Measurements from ENCODE around the gene USP40.

DNA sequence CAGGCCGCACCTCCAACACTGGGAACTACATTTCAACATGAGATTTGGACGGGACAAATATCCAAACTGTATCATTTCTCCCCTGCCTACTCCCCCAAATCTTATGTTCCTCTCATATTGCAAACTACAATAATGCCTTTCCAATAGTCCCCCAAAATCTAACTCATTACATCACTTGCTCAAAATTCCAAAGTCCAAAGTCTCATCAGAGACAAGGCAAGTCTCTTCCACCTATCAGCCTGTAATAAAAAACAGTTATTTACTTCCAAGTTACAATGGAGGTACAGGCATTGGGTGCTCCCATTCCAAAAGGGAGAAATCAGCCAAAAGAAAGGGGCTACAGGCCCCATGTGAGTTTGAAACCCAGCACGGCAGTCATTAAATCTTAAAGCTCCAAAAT, 38.2 kb upstream of the USP40 start:
- TF ChIP-seq, protein P1, sequence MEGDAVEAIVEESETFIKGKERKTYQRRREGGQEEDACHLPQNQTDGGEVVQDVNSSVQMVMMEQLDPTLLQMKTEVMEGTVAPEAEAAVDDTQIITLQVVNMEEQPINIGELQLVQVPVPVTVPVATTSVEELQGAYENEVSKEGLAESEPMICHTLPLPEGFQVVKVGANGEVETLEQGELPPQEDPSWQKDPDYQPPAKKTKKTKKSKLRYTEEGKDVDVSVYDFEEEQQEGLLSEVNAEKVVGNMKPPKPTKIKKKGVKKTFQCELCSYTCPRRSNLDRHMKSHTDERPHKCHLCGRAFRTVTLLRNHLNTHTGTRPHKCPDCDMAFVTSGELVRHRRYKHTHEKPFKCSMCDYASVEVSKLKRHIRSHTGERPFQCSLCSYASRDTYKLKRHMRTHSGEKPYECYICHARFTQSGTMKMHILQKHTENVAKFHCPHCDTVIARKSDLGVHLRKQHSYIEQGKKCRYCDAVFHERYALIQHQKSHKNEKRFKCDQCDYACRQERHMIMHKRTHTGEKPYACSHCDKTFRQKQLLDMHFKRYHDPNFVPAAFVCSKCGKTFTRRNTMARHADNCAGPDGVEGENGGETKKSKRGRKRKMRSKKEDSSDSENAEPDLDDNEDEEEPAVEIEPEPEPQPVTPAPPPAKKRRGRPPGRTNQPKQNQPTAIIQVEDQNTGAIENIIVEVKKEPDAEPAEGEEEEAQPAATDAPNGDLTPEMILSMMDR (IDR thresholded peaks at IDR 0.05 in 4 of 5, conservative IDR thresholded peaks at IDR 0.05 in 1 of 5), result no peak
- no peak for TF ChIP-seq POLR2A (IDR thresholded peaks at IDR 0.05)
